A549 (cell line): ENCODE measurements around the gene LRP1. TPM values are rescaled to one million over a fixed set of nuclear protein-coding genes. Genes with fewer than 3 reads are reported as not detected.

Experiments used
- ATAC-seq, 2 experiments: fragments of 200-7000 bp in 1 of 2; fragments of >200 bp in 1 of 2; cut with Nextera tagmentation in 1 of 2; cut with Tn5 transposase in 1 of 2; 3 replicates each; pipeline versions ENCODE4 v1.8.0 to v1.9.1; 2018 to 2020; ENCODE audit warnings: mild to moderate bottlenecking in 1 of 2, moderate library complexity in 1 of 2
- CTCF ChIA-PET: fragments of 300-600 bp; sonication (Branson Sonifier 250); formaldehyde crosslinking; extraction: SDS; loops from one replicate; lab custom pipeline; 2021; ENCODE audit warnings: antibody characterized with exemption, inconsistent platforms; lab: Yijun Ruan, JAX
- POLR2A ChIA-PET: fragments of 350-600 bp; formaldehyde crosslinking; extraction: SDS; loops from one replicate; lab custom pipeline; 2021; ENCODE audit warnings: antibody characterized with exemption, inconsistent platforms; lab: Yijun Ruan, JAX
- DNase-seq, 2 experiments: peaks; one replicate each; pipeline versions ENCODE4 v3.0.0 to v3.0.0-alpha.2; 2011 to 2016; ENCODE audit warnings: low read depth in 1 of 2, low spot score in 1 of 2
- FAIRE-seq: peaks from 2 replicates; lab custom pipeline; 2011; peaks lifted over from hg19 to GRCh38; lab: Jason Lieb, UNC
- H3K27ac ChIP-seq, 2 experiments: fragments of >200 bp; sonication (Bioruptor Twin); formaldehyde crosslinking; 3 replicates each; pipeline ENCODE4 v1.5.1; 2016 to 2017
- H3K4me1 ChIP-seq: fragments of >200 bp; sonication (Bioruptor Twin); formaldehyde crosslinking; 3 replicates; pipeline ENCODE4 v1.6.1; 2016
- H3K4me2 ChIP-seq: fragments of >200 bp; sonication (Bioruptor Twin); formaldehyde crosslinking; 3 replicates; pipeline ENCODE4 v1.6.1; 2016
- H3K4me3 ChIP-seq: fragments of >200 bp; sonication (Bioruptor Twin); formaldehyde crosslinking; 3 replicates; pipeline ENCODE4 v1.5.1; 2016
- H3K9me3 ChIP-seq: fragments of >200 bp; sonication (Bioruptor Twin); formaldehyde crosslinking; 3 replicates; pipeline ENCODE4 v1.6.1; 2016
- BHLHE40 ChIP-seq: IDR thresholded peaks from 2 replicates; pipeline ENCODE4 v1.6.1; 2012; ENCODE audit warnings: low read depth, low read length, inconsistent platforms
- CBX2 ChIP-seq: fragments of 200-600 bp; sonication (generic); IDR thresholded peaks from 2 replicates; pipeline ENCODE4 v1.6.1; 2016; ENCODE audit warnings: low read depth, mild to moderate bottlenecking, borderline replicate concordance
- CEBPB ChIP-seq, 2 experiments: fragments of >200 bp in 1 of 2; sonication (Bioruptor Twin) in 1 of 2; formaldehyde crosslinking in 1 of 2; IDR thresholded peaks; 2 replicates each; pipeline ENCODE4 v1.6.1; 2012 to 2016
- CHD4 ChIP-seq: fragments of 200-600 bp; sonication (generic); IDR thresholded peaks from 2 replicates; pipeline ENCODE4 v1.6.1; 2016; ENCODE audit warnings: antibody characterized with exemption, mild to moderate bottlenecking, borderline replicate concordance
- EP300 ChIP-seq, 2 experiments: fragments of >200 bp; sonication (Bioruptor Twin); formaldehyde crosslinking; IDR thresholded peaks; 2 replicates in 1 of 2; 3 replicates in 1 of 2; pipeline ENCODE4 v1.6.1; 2016 to 2017
- FOSL2 ChIP-seq, 2 experiments: fragments of 450-650 bp in 1 of 2; fragments of >200 bp in 1 of 2; sonication (Bioruptor Twin) in 1 of 2; formaldehyde crosslinking; IDR thresholded peaks; 2 replicates each; pipeline versions ENCODE4 v1.5.0 to v1.6.1; 2016 to 2020; ENCODE audit warnings: mild to moderate bottlenecking in 1 of 2, moderate library complexity in 1 of 2
- GATA3 ChIP-seq: IDR thresholded peaks from 2 replicates; pipeline ENCODE4 v1.6.1; 2012; ENCODE audit warnings: borderline replicate concordance
- HDAC2 ChIP-seq: fragments of 200-600 bp; sonication (generic); IDR thresholded peaks from 2 replicates; pipeline ENCODE4 v1.6.1; 2016
- HMGXB4 ChIP-seq: fragments of 250-450 bp; sonication (Bioruptor Pico); IDR thresholded peaks from 2 replicates; pipeline ENCODE4 v1.5.0; 2021; ENCODE audit warnings: mild to moderate bottlenecking, moderate library complexity, borderline replicate concordance
- HOXA7 ChIP-seq: fragments of 250-450 bp; sonication (Bioruptor Pico); IDR thresholded peaks from 2 replicates; pipeline ENCODE4 v1.5.0; 2020; ENCODE audit warnings: mild to moderate bottlenecking, moderate library complexity
- HOXB13 ChIP-seq: fragments of 250-450 bp; sonication (Bioruptor Pico); IDR thresholded peaks from 2 replicates; pipeline ENCODE4 v1.5.0; 2020; ENCODE audit warnings: low read depth, mild to moderate bottlenecking, moderate library complexity
- HOXB5 ChIP-seq: fragments of 250-450 bp; sonication (Bioruptor Pico); IDR thresholded peaks from 2 replicates; pipeline ENCODE4 v1.5.0; 2020; ENCODE audit warnings: mild to moderate bottlenecking, moderate library complexity
- MAX ChIP-seq: IDR thresholded peaks from 2 replicates; pipeline ENCODE4 v1.6.1; 2012
- MYC ChIP-seq: IDR thresholded peaks from 2 replicates; pipeline ENCODE4 v1.6.1; 2012; ENCODE audit warnings: mild to moderate bottlenecking, inconsistent platforms, low read length, improper control_type of control experiment, borderline replicate concordance
- NR3C1 ChIP-seq: fragments of >200 bp; sonication (Bioruptor Twin); formaldehyde crosslinking; IDR thresholded peaks from 3 replicates; pipeline ENCODE4 v1.6.1; 2017
- PHF8 ChIP-seq: fragments of 200-600 bp; sonication (generic); IDR thresholded peaks from 2 replicates; pipeline ENCODE4 v1.6.1; 2016; ENCODE audit warnings: low read depth, mild to moderate bottlenecking, antibody characterized with exemption, moderate library complexity, borderline replicate concordance
- RARB ChIP-seq: fragments of 250-450 bp; sonication (Bioruptor Pico); IDR thresholded peaks from 2 replicates; pipeline ENCODE4 v1.8.0; 2021; ENCODE audit warnings: mild to moderate bottlenecking, moderate library complexity
- REST ChIP-seq: fragments of 200-600 bp; sonication (generic); IDR thresholded peaks from 2 replicates; pipeline ENCODE4 v1.6.1; 2016; ENCODE audit warnings: antibody characterized with exemption, mild to moderate bottlenecking, moderate library complexity
- TFCP2L1 ChIP-seq: fragments of 250-450 bp; sonication (Bioruptor Pico); IDR thresholded peaks from 2 replicates; pipeline ENCODE4 v1.5.0; 2021; ENCODE audit warnings: mild to moderate bottlenecking
- TP53 ChIP-seq: fragments of 250-450 bp; sonication (Bioruptor Pico); IDR thresholded peaks from 2 replicates; pipeline ENCODE4 v1.5.0; 2021; ENCODE audit warnings: mild to moderate bottlenecking, moderate library complexity
- USF2 ChIP-seq: fragments of 450-650 bp; IDR thresholded peaks from 2 replicates; pipeline ENCODE4 v1.6.1; 2014; ENCODE audit warnings: antibody characterized with exemption
- ZFP36 ChIP-seq: fragments of 450-650 bp; IDR thresholded peaks from 2 replicates; pipeline ENCODE4 v1.6.1; 2014; ENCODE audit warnings: borderline replicate concordance; ENCODE audit not compliant: partially characterized antibody
- ZNF302 ChIP-seq: fragments of 250-450 bp; sonication (Bioruptor Pico); IDR thresholded peaks from 2 replicates; pipeline ENCODE4 v1.9.0; 2021; ENCODE audit warnings: inconsistent platforms, mild to moderate bottlenecking, moderate library complexity
- ZSCAN20 ChIP-seq: fragments of 250-450 bp; sonication (Bioruptor Pico); IDR thresholded peaks from 2 replicates; pipeline ENCODE4 v1.8.0; 2022; ENCODE audit warnings: mild to moderate bottlenecking, moderate library complexity
- WGBS: methylation state at CpG from one replicate; pipeline ENCODE4 v1.1.6; 2017; ENCODE audit errors: missing lambda C conversion rate; 5-methylcytosine and 5-hydroxymethylcytosine counted together
- polyA plus RNA-seq, 4 experiments: library from polyadenylated mRNA; depleted of rRNA in 3 of 4; stranded (reverse); fragments of >200 nt; fragmentation: RNase III in 1 of 4; extraction: RNeasy Plus Mini Kit Qiagen cat#74134 plus additional on column Dnase treatment in 1 of 4; gene quantifications; 2 replicates in 3 of 4; 3 replicates in 1 of 4; pipeline ENCODE4 v1.2.3, GENCODE V29; 2011 to 2017

LRP1 gene
- polyA plus RNA-seq, 2 of the 4 experiments (the other 2 are of a cell fraction), result 5.6 to 9.4 TPM

- TF ChIP-seq HOXB5, result no peak
Observed at GRCh38 chr12:57250956-57251355, 122.7 kb downstream of the LRP1 start, which contains the start of gene STAC3 (continued).

- FAIRE-seq, result no peak
- POLR2A ChIA-PET, result no interaction called here
- H3K4me2 ChIP-seq, result no peak overlapping the region
- no peaks in the 10 kb centered on the region for H3K9me3 ChIP-seq
- no peak for TF ChIP-seq HOXA7 (CRISPR knock-in tag)
- TF ChIP-seq MAX, result no peak
- no peak for TF ChIP-seq ZNF302
- TF ChIP-seq PHF8, result no peak
- no peak for TF ChIP-seq HOXB13
- TF ChIP-seq GATA3, result no peak
- TF ChIP-seq EP300 (IDR thresholded peaks at IDR 0.05), result no peak
- no peak for TF ChIP-seq TP53 (CRISPR knock-in tag)
- no peak for TF ChIP-seq RARB (CRISPR knock-in tag)
- no peak for TF ChIP-seq HDAC2
- TF ChIP-seq ZFP36, result no peak
- TF ChIP-seq HOXB5, result no peak
- no peak for TF ChIP-seq CHD4
- TF ChIP-seq, all 56 proteins: peak for 0
- H3K4me3 ChIP-seq, result no peak overlapping the region
- H3K4me1 ChIP-seq, result no peaks in the 10 kb centered on the region
- DNase-seq (no peak), ATAC-seq (no peak; a peak in 1 of 6 replicates)
- no peak overlapping the region for H3K27ac ChIP-seq
- WGBS, result 90% methylated on average over 14 of the region's 14 CpGs
- CTCF ChIA-PET, result interaction anchor here (0.6 to 2.1 kb wide), 11 partner anchors 9 to 208 kb away, joined by 3 to 15 read pairs (median 3); no protein-coding TSS in a partner anchor
Observed at GRCh38 chr12:57254506-57255280, 126.4 kb downstream of the LRP1 start.

GRCh38 chr12:57255916-57256315, 127.6 kb downstream of the LRP1 start:
- POLR2A ChIA-PET, result no interaction called here
- Histone ChIP-seq H3K4me2 (no peak overlapping the region), H3K4me3 (no peak overlapping the region), H3K4me1 (no peaks in the 10 kb centered on the region), H3K27ac (no peak overlapping the region), H3K9me3 (no peaks in the 10 kb centered on the region)
- DNase-seq, result no peak
- 87% methylated on average over 6 of the region's 6 CpGs for WGBS
- ATAC-seq, result no peak
- CTCF ChIA-PET, result interaction anchor here (0.7 to 2.2 kb wide), 6 partner anchors 8 to 207 kb away, joined by 3 to 13 read pairs (median 5); no protein-coding TSS in a partner anchor
- FAIRE-seq, result no peak
- no peak for TF ChIP-seq REST
- TF ChIP-seq ZSCAN20 (CRISPR knock-in tag), result no peak
- no peak for TF ChIP-seq USF2
- no peak for TF ChIP-seq MYC
- no peak for TF ChIP-seq HMGXB4 (CRISPR knock-in tag)
- TF ChIP-seq BHLHE40, result no peak
- TF ChIP-seq FOSL2 (IDR thresholded peaks at IDR 0.05), result no peak
- no peak for TF ChIP-seq FOSL2 (CRISPR knock-in tag; IDR thresholded peaks at IDR 0.05)
- no peak for TF ChIP-seq NR3C1
- no peak for TF ChIP-seq CBX2
- TF ChIP-seq TFCP2L1 (CRISPR knock-in tag), result no peak
- no peak for TF ChIP-seq GATA3
- no peak for TF ChIP-seq HOXB13
- no peak for TF ChIP-seq MAX
- TF ChIP-seq CEBPB (IDR thresholded peaks at IDR 0.05), result no peak
